GM12891 (cell line): ENCODE measurements around the gene SPRING1.

ENCODE experiments used
- PAX5 ChIP-seq: IDR thresholded peaks from 2 replicates; pipeline ENCODE4 v1.6.1; 2011; ENCODE audit warnings: low read length, moderate library complexity, mild to moderate bottlenecking; ENCODE audit not compliant: insufficient read depth, severe bottlenecking
- POLR2A ChIP-seq: IDR thresholded peaks from 2 replicates; pipeline ENCODE4 v1.6.1; 2011; ENCODE audit warnings: low read depth, low read length, control low read depth
- POLR2AphosphoS5 ChIP-seq: IDR thresholded peaks from 2 replicates; pipeline ENCODE4 v1.6.1; 2011; ENCODE audit warnings: low read depth, low read length, control low read depth
- POU2F2 ChIP-seq: IDR thresholded peaks from 2 replicates; pipeline ENCODE4 v1.6.1; 2011; ENCODE audit warnings: low read depth, mild to moderate bottlenecking, control low read depth, low read length, moderate library complexity
- SPI1 ChIP-seq: IDR thresholded peaks from 2 replicates; pipeline ENCODE4 v1.6.1; 2011; ENCODE audit warnings: low read depth, low read length, control low read depth
- TAF1 ChIP-seq: IDR thresholded peaks from 2 replicates; pipeline ENCODE4 v1.6.1; 2011; ENCODE audit warnings: low read depth, low read length, control low read depth

DNA sequence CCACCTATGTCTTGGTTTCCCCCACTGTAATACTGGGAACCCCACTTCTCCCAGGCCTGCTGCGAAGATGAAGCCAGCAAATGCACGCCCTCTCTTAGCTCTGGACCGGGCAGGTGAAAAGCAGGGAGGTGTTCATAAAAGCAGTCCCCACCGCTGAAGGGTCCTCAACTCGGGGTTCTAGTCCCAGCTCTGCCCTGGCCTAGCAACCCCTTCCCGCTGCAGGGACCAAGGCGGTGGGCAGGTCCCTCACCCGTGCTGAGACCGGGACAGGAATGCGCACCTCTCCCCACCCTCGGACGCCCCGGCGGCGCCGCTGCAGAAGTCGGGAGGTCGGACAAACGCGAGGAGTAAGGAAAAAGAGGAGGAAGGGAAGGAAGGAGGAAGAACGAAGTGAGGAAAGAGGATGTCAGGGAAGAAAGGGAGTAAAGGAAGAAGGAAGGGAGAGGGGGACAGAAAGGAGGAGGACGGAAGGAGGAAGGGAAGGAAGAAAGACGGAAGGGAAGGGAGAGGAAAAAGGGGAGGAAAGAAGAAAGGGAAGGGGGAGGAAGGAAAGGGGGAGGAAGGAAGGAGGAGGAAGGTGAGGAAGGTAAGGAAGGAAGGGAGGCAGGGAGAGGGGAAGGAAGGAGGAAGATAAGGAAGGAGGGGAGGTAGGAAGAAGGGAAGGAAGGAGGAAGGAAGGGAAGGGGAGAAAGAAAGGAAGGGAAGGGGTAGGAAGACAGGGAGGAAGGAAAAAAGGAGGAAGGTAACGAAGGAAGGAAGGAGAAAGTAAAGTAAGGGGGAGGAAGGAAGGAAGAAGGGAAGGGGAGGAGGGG is 701 bp downstream of the SPRING1 start:
- TF ChIP-seq POLR2A (no peak), SPI1 (no peak), POLR2AphosphoS5 (no peak), PAX5 (no peak), TAF1 (no peak), POU2F2 (no peak)
